Fibroblast of skin of left biceps (primary cell): ENCODE data around the gene SLC43A2.

Experiments used
- DNase-seq, 2 experiments: peaks; one replicate each; pipeline ENCODE4 v3.0.0-alpha.2; 2013; ENCODE audit warnings: low read depth in 2 of 2

SLC43A2 gene

GRCh38 chr17:1643999-1644492 is 15.4 kb upstream of the SLC43A2 start:
- DNase-seq: no peak

GRCh38 chr17:1643293-1643998 is 14.8 kb upstream of the SLC43A2 start:
- DNase-seq: no peak

GRCh38 chr17:1641065-1641403 is 12.4 kb upstream of the SLC43A2 start:
- no peak for DNase-seq

GRCh38 chr17:1640329-1641064 is 11.9 kb upstream of the SLC43A2 start:
- no peak for DNase-seq

GRCh38 chr17:1639549-1640180 is 11.0 kb upstream of the SLC43A2 start:
- DNase-seq: no peak

- no peak for DNase-seq
Measured at GRCh38 chr17:1638624-1639300, 10.1 kb upstream of the SLC43A2 start.

- no peak for DNase-seq
Measured at GRCh38 chr17:1638171-1638590, 9.5 kb upstream of the SLC43A2 start.

GRCh38 chr17:1636732-1637285 is 8.2 kb upstream of the SLC43A2 start:
- no peak for DNase-seq

- no peak for DNase-seq
Measured at GRCh38 chr17:1635675-1636465, 7.2 kb upstream of the SLC43A2 start.

GRCh38 chr17:1634841-1635650 is 6.4 kb upstream of the SLC43A2 start:
- no peak for DNase-seq

GRCh38 chr17:1630662-1631061 is 2.0 kb upstream of the SLC43A2 start:
- no peak for DNase-seq

GRCh38 chr17:1629504-1630310 is 1.1 kb upstream of the SLC43A2 start:
- DNase-seq: no peak

GRCh38 chr17:1628856-1629503 is 346 bp upstream of the SLC43A2 start:
- peak; percentile 77 to 82 for DNase-seq

GRCh38 chr17:1627182-1627981 is 1.3 kb downstream of the SLC43A2 start:
- no peak for DNase-seq

- no peak for DNase-seq
Measured at GRCh38 chr17:1626333-1626732, 2.3 kb downstream of the SLC43A2 start.

GRCh38 chr17:1625581-1625980 is 3.1 kb downstream of the SLC43A2 start:
- DNase-seq: no peak

- no peak for DNase-seq
Measured at GRCh38 chr17:1625053-1625452, 3.6 kb downstream of the SLC43A2 start.

GRCh38 chr17:1624650-1625049 is 4.0 kb downstream of the SLC43A2 start:
- DNase-seq: no peak
